ENCODE measurements around the gene POLN.
A peak's percentile ranks its signal among the peaks of the same experiment; 100 is the strongest.

The POLN gene

DNA sequence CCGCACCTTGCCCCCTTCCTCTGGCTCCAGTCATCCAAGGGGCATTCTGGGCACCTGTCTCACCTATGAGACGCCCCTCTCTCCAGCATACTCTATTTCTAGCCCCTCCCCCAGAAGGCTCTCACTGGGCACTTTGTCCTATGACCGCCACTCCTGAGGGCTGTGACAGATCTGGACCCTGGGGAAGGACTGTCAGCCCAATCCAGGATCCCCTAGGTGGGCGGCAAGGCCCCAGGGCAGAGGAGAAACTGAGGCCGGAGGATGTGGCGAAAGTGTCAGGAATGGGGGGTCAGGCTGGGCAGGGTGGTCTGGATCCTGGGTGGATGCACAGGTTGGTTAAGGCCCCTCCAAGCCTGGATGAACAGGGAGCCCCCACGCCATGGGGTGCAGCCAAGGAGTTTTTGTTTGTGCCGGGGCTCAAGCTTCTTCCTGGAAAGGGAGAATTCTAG lies 198.9 kb downstream of the POLN start:
- TF ChIP-seq SNAI2 (CRISPR knock-in tag; IDR thresholded peaks at IDR 0.05), result no peak
- TF ChIP-seq ZFP30 (CRISPR knock-in tag; IDR thresholded peaks at IDR 0.05), result no peak
- TF ChIP-seq RARB (CRISPR knock-in tag; IDR thresholded peaks at IDR 0.05), result no peak
- no peak for TF ChIP-seq CSDC2 (CRISPR knock-in tag; IDR thresholded peaks at IDR 0.05)
- no peak for TF ChIP-seq TOX (CRISPR knock-in tag; IDR thresholded peaks at IDR 0.05; ENCODE audit: borderline replicate concordance)
- no peak for TF ChIP-seq TCF4 (CRISPR knock-in tag; IDR thresholded peaks at IDR 0.05; ENCODE audit: borderline replicate concordance)
- TF ChIP-seq ESRRG (CRISPR knock-in tag; IDR thresholded peaks at IDR 0.05), result no peak
- TF ChIP-seq, protein P1, sequence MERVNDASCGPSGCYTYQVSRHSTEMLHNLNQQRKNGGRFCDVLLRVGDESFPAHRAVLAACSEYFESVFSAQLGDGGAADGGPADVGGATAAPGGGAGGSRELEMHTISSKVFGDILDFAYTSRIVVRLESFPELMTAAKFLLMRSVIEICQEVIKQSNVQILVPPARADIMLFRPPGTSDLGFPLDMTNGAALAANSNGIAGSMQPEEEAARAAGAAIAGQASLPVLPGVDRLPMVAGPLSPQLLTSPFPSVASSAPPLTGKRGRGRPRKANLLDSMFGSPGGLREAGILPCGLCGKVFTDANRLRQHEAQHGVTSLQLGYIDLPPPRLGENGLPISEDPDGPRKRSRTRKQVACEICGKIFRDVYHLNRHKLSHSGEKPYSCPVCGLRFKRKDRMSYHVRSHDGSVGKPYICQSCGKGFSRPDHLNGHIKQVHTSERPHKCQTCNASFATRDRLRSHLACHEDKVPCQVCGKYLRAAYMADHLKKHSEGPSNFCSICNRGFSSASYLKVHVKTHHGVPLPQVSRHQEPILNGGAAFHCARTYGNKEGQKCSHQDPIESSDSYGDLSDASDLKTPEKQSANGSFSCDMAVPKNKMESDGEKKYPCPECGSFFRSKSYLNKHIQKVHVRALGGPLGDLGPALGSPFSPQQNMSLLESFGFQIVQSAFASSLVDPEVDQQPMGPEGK (CRISPR knock-in tag; IDR thresholded peaks at IDR 0.05; ENCODE audit: borderline replicate concordance), result no peak
- TF ChIP-seq ZFP3 (CRISPR knock-in tag; IDR thresholded peaks at IDR 0.05), result no peak
- TF ChIP-seq, protein P2, sequence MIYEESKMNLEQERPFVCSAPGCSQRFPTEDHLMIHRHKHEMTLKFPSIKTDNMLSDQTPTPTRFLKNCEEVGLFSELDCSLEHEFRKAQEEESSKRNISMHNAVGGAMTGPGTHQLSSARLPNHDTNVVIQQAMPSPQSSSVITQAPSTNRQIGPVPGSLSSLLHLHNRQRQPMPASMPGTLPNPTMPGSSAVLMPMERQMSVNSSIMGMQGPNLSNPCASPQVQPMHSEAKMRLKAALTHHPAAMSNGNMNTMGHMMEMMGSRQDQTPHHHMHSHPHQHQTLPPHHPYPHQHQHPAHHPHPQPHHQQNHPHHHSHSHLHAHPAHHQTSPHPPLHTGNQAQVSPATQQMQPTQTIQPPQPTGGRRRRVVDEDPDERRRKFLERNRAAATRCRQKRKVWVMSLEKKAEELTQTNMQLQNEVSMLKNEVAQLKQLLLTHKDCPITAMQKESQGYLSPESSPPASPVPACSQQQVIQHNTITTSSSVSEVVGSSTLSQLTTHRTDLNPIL (CRISPR knock-in tag; IDR thresholded peaks at IDR 0.05; ENCODE audit: low read depth), result no peak
- no peak for TF ChIP-seq ZC3H10 (CRISPR knock-in tag; IDR thresholded peaks at IDR 0.05)
- TF ChIP-seq ISL1 (CRISPR knock-in tag; IDR thresholded peaks at IDR 0.05), result no peak
- TF ChIP-seq OSR1 (CRISPR knock-in tag; IDR thresholded peaks at IDR 0.05), result no peak
- ATAC-seq, result no peak

DNA sequence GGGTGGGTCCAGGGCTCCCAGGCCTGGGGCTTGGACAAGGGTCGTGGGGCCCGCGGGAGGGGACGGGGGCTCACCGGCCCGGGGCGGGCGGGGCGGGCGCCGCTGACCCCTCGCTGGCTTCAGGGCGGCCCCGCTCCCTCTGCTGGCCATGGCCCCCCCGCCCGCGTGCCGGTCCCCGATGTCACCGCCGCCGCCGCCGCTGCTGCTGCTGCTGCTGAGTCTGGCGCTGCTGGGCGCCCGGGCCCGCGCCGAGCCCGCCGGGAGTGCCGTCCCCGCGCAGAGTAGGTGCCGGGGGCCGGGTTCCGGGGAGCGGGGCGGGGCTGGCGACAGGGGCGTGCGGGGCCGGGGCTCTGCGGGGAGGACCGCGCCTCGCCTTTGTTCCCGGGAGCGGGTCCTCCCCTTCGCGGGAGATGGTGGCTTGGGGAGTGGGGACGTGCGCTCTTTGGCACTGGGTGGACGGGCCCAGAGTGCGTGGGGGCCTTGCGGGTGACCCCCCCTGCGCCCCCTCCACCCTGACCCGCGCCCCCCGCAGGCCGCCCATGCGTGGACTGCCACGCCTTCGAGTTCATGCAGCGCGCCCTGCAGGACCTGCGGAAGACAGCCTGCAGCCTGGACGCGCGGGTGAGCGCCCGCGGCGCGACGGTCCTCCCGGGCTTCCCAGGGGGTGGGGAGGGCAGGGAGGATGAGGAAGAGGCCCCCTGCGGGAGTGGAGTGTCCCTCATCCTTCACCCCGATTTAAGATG lies 199.5 kb downstream of the POLN start:
- peak; percentile 12 for ATAC-seq
- TF ChIP-seq OSR1 (CRISPR knock-in tag; IDR thresholded peaks at IDR 0.05) (no peak), RARB (CRISPR knock-in tag; IDR thresholded peaks at IDR 0.05) (no peak), SNAI2 (CRISPR knock-in tag; IDR thresholded peaks at IDR 0.05) (no peak), BACH2 (CRISPR knock-in tag; IDR thresholded peaks at IDR 0.05; ENCODE audit: borderline replicate concordance) (no peak)

DNA sequence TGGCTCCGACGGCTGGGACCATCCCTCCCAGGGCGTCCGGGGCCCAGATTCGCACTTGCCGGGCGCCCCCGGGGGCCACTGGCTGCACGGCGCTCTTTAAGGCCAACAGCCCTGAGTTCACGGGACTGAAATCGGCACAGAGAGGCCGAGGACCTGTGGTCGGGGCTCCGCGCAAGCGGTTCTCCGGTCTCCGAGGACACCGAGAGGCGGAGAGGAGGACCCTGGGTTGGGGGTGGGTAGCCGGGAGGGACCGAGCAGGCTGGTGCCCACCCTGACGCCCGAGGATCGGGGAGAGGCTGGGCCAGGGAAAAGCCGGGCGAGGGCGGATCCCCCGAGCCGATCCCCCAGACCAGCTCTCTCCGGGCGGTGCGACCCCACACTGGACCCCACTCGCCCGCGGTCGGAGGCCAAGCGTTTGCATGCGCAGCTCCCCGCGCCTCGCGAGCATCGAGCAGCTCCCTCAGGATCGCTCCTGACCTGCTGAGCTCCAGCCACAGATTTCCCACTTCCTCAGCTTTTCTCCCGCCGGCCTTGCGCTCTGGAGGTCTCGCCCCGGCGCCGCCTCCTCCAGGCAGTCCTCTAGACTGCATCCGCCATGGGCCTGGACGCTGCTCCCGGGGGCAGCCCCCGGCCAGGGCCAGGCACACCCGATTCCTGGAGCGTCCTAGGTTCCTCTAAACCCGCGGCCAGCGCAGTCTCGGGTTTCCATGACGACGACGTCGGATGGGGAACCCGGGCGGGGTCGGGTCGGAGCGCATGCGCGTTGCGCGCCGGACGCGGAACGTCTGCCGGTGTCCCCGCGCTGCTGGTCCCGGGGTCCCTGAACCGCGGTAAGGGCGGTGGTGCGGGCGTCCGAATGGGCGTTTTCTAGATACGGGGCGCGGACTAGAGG lies 200.4 kb downstream of the POLN start:
- peak; percentile 74 for ATAC-seq

DNA sequence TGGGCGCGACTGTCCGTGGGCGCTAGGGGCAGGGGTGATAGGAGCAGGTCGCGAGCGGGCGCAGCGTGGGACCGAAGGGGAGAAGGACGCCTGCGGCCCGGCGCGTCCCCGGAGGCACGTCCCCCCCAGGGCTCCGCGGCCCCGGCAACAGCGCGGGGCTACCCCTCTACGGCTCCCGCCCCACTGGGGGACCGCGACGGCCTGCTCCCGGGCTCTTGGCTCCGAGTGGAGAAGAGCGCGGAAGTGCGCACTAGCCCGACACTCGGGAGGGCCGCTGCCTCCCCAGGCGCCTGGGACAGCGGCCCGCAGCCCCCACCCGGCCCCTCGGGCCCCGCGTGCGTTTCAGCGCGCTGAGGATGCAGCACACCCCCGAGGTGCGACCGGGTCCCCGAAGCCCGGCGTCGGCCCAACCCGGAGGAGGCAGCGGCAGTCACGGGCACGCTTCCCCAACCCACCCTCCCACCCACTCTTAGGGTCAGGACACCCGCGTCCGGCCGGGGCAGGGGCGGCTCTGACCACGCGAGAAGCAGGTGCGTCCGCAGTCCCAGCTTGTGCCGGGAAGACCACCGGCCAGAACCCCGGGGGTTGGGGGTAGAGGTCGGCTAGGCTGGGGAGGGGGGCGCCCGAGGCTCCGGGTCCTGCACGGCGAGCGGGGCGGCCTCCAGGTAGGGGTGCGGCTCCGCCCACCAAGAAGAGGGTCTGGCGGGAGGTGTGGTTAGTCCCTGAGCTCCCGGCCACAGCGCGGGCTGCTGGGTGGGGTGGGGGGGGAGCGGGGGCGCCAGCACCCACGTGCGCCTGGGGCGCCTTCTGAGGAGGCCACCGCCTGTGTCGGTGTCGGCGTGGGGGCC lies 201.3 kb downstream of the POLN start:
- ATAC-seq, result no peak
- no peak for TF ChIP-seq ISL1 (CRISPR knock-in tag; IDR thresholded peaks at IDR 0.05)
- TF ChIP-seq BACH2 (CRISPR knock-in tag; IDR thresholded peaks at IDR 0.05; ENCODE audit: borderline replicate concordance), result no peak
- TF ChIP-seq ARNTL (CRISPR knock-in tag; IDR thresholded peaks at IDR 0.05; ENCODE audit: borderline replicate concordance, low read depth), result no peak
- TF ChIP-seq ZNF565 (CRISPR knock-in tag; conservative IDR thresholded peaks at IDR 0.05; ENCODE audit: low read depth), result no peak
- no peak for TF ChIP-seq GLIS3 (CRISPR knock-in tag; IDR thresholded peaks at IDR 0.05)
- TF ChIP-seq ZNF8 (CRISPR knock-in tag; IDR thresholded peaks at IDR 0.05), result no peak
- TF ChIP-seq, protein P3, sequence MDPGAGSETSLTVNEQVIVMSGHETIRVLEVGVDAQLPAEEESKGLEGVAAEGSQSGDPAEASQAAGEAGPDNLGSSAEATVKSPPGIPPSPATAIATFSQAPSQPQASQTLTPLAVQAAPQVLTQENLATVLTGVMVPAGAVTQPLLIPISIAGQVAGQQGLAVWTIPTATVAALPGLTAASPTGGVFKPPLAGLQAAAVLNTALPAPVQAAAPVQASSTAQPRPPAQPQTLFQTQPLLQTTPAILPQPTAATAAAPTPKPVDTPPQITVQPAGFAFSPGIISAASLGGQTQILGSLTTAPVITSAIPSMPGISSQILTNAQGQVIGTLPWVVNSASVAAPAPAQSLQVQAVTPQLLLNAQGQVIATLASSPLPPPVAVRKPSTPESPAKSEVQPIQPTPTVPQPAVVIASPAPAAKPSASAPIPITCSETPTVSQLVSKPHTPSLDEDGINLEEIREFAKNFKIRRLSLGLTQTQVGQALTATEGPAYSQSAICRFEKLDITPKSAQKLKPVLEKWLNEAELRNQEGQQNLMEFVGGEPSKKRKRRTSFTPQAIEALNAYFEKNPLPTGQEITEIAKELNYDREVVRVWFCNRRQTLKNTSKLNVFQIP (CRISPR knock-in tag; IDR thresholded peaks at IDR 0.05; ENCODE audit: borderline replicate concordance, low read depth), result no peak
- TF ChIP-seq CSDC2 (CRISPR knock-in tag; IDR thresholded peaks at IDR 0.05), result no peak
- no peak for TF ChIP-seq ZFP30 (CRISPR knock-in tag; IDR thresholded peaks at IDR 0.05)
- TF ChIP-seq, protein P4, sequence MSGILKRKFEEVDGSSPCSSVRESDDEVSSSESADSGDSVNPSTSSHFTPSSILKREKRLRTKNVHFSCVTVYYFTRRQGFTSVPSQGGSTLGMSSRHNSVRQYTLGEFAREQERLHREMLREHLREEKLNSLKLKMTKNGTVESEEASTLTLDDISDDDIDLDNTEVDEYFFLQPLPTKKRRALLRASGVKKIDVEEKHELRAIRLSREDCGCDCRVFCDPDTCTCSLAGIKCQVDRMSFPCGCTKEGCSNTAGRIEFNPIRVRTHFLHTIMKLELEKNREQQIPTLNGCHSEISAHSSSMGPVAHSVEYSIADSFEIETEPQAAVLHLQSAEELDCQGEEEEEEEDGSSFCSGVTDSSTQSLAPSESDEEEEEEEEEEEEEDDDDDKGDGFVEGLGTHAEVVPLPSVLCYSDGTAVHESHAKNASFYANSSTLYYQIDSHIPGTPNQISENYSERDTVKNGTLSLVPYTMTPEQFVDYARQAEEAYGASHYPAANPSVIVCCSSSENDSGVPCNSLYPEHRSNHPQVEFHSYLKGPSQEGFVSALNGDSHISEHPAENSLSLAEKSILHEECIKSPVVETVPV (CRISPR knock-in tag; IDR thresholded peaks at IDR 0.05), result no peak
- TF ChIP-seq ZFP3 (CRISPR knock-in tag; IDR thresholded peaks at IDR 0.05), result no peak

More for the DNA sequence above, 200.4 kb downstream of the POLN start:
- TF ChIP-seq RARB (CRISPR knock-in tag; IDR thresholded peaks at IDR 0.05), result no peak
- 0 out of 2 replicates have a peak, but pooled peaks have one; percentile 59 for TF ChIP-seq CSDC2 (CRISPR knock-in tag; IDR thresholded peaks at IDR 0.05)
- TF ChIP-seq, protein P5, sequence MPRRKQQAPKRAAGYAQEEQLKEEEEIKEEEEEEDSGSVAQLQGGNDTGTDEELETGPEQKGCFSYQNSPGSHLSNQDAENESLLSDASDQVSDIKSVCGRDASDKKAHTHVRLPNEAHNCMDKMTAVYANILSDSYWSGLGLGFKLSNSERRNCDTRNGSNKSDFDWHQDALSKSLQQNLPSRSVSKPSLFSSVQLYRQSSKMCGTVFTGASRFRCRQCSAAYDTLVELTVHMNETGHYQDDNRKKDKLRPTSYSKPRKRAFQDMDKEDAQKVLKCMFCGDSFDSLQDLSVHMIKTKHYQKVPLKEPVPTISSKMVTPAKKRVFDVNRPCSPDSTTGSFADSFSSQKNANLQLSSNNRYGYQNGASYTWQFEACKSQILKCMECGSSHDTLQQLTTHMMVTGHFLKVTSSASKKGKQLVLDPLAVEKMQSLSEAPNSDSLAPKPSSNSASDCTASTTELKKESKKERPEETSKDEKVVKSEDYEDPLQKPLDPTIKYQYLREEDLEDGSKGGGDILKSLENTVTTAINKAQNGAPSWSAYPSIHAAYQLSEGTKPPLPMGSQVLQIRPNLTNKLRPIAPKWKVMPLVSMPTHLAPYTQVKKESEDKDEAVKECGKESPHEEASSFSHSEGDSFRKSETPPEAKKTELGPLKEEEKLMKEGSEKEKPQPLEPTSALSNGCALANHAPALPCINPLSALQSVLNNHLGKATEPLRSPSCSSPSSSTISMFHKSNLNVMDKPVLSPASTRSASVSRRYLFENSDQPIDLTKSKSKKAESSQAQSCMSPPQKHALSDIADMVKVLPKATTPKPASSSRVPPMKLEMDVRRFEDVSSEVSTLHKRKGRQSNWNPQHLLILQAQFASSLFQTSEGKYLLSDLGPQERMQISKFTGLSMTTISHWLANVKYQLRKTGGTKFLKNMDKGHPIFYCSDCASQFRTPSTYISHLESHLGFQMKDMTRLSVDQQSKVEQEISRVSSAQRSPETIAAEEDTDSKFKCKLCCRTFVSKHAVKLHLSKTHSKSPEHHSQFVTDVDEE (CRISPR knock-in tag; IDR thresholded peaks at IDR 0.05), result peak; percentile 36; the same call in 1 of the 2 replicates

Measured in SK-N-SH treated with all-trans-retinoic acid at 6 μM for 48 hours (cell line).